Endothelial cell of umbilical vein (primary cell): ENCODE data around the gene FMNL3.
A peak's percentile ranks its signal among the peaks of the same experiment; 100 is the strongest.

ENCODE experiments used
- EZH2 ChIP-seq: IDR thresholded peaks from 2 replicates; pipeline ENCODE4 v1.6.1; 2012; ENCODE audit warnings: borderline replicate concordance, low read depth, mild to moderate bottlenecking, moderate library complexity, low read length, inconsistent platforms; ENCODE audit not compliant: severe bottlenecking
- FOS ChIP-seq: IDR thresholded peaks from 2 replicates; pipeline ENCODE4 v1.6.1; 2011; ENCODE audit warnings: mild to moderate bottlenecking, low read length, moderate library complexity, borderline replicate concordance; ENCODE audit not compliant: insufficient read depth
- JUN ChIP-seq: IDR thresholded peaks from 2 replicates; pipeline ENCODE4 v1.6.1; 2011; ENCODE audit warnings: borderline replicate concordance, low read depth; ENCODE audit not compliant: insufficient read length, insufficient read depth
- POLR2A ChIP-seq: IDR thresholded peaks from 2 replicates; pipeline ENCODE4 v1.6.1; 2012; ENCODE audit warnings: low read depth, mild to moderate bottlenecking, control low read depth, low read length
- POLR2AphosphoS5 ChIP-seq: IDR thresholded peaks from 2 replicates; pipeline ENCODE4 v1.6.1; 2012; ENCODE audit warnings: low read depth, mild to moderate bottlenecking, control low read depth, low read length, moderate library complexity; ENCODE audit not compliant: insufficient read depth
- TF ChIP-seq, protein P1 (sequence below), 2 donors: IDR thresholded peaks; 1 replicate in 1 of 2; 2 replicates in 1 of 2; pipeline ENCODE4 v1.5.1; 2011; ENCODE audit warnings: low read length in 2 of 2, mild to moderate bottlenecking in 2 of 2, moderate library complexity in 2 of 2, control low read depth in 1 of 2, inconsistent platforms in 1 of 2, low read depth in 1 of 2; ENCODE audit not compliant: insufficient read depth in 1 of 2; ENCODE audit errors: extremely low read depth in 1 of 2
- TF ChIP-seq, protein P2 (sequence below): IDR thresholded peaks from 2 replicates; pipeline ENCODE4 v1.6.1; 2011; ENCODE audit not compliant: insufficient read depth, insufficient read length

GRCh38 chr12:49664591-49665239 is 42.5 kb downstream of the FMNL3 start:
- TF ChIP-seq, protein P1, sequence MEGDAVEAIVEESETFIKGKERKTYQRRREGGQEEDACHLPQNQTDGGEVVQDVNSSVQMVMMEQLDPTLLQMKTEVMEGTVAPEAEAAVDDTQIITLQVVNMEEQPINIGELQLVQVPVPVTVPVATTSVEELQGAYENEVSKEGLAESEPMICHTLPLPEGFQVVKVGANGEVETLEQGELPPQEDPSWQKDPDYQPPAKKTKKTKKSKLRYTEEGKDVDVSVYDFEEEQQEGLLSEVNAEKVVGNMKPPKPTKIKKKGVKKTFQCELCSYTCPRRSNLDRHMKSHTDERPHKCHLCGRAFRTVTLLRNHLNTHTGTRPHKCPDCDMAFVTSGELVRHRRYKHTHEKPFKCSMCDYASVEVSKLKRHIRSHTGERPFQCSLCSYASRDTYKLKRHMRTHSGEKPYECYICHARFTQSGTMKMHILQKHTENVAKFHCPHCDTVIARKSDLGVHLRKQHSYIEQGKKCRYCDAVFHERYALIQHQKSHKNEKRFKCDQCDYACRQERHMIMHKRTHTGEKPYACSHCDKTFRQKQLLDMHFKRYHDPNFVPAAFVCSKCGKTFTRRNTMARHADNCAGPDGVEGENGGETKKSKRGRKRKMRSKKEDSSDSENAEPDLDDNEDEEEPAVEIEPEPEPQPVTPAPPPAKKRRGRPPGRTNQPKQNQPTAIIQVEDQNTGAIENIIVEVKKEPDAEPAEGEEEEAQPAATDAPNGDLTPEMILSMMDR (IDR thresholded peaks at IDR 0.05; ENCODE audit: extremely low read depth in 1 of 2, insufficient read depth in 1 of 2, low read depth in 1 of 2, low read length in 2 of 2), result no peak
- no peak for TF ChIP-seq FOS
- TF ChIP-seq EZH2, result no peak
- no peak for TF ChIP-seq JUN
- TF ChIP-seq POLR2A, result peak; percentile 28
- TF ChIP-seq, protein P2, sequence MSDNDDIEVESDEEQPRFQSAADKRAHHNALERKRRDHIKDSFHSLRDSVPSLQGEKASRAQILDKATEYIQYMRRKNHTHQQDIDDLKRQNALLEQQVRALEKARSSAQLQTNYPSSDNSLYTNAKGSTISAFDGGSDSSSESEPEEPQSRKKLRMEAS, result no peak
- TF ChIP-seq POLR2AphosphoS5, result no peak
